ENCODE results near the gene CDRT4.
"Not testable (repeated sequence)": the region's sequence is repeated elsewhere in the genome, so short reads cannot be mapped to it uniquely, and the experiment has no call there.

Gene CDRT4

GRCh38 chr17:15456972-15457722 is 10.3 kb downstream of the CDRT4 start:
- DNase-seq (ENCODE audit: low read depth) = peak; percentile 92

- no peak for DNase-seq (ENCODE audit: low read depth)
Observed at GRCh38 chr17:15456496-15456895, 10.9 kb downstream of the CDRT4 start.

DNA sequence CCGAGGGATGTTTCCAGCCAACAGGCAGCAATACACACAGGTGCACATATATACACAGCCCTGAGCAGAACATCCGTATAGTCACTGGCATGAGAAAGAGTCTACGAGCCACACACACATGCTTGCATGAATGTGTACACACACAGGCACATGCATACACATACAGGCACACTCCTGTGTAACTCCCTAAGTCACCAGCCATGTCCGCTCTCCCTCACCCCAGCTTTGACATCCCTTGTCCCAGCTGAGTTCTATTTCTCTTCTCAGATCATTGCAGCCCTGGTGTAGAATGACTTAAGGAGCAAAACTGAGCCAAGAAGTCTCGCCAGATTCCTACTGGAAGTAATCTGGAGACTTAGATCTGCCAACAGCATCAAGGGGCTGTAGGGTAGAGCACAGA is 13.1 kb downstream of the CDRT4 start:
- no peak for DNase-seq (ENCODE audit: low read depth)

- DNase-seq (ENCODE audit: low read depth) = no peak
Observed at GRCh38 chr17:15453782-15454181, 13.6 kb downstream of the CDRT4 start.

- DNase-seq (ENCODE audit: low read depth) = no peak
Observed at GRCh38 chr17:15453246-15453645, 14.2 kb downstream of the CDRT4 start.

DNA sequence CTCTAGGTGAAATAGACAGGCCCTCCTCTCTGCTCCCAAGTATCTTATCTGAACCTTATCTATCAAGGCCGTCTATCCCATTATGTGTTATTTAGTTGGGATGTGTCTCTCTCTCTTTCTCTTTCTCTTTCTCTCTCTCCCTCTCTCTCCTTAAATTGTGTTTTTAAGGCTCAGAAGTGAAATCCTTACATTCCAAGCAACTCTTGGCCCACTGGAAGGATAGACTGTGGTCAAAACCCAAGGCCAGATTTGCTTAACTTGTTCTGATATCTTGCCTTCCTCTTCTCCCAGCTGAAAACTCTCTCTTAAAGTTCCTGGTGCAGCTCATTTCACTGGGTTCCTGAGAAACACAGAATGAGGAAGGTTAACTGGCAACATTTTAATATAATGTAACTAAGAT is 14.7 kb downstream of the CDRT4 start:
- no peak for DNase-seq (ENCODE audit: low read depth)

DNA sequence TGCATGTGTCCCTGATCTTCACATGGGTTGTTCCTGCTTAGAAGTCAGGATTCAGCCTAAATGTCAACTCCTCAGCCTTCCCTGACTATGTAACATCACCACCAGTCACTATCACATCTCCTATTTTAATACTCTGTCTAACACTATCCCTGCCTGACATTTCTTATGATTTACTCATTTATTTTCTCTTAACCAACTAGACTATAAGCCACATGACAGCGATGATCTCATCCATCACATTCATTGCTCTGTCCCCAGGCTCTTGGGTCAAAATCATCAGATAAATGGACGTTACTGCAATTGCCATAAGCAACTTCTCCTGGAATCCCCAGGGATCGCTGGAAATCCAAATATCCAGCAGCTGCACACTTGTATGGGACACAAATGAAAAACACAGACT is 15.7 kb downstream of the CDRT4 start:
- DNase-seq (ENCODE audit: low read depth) = no peak

DNA sequence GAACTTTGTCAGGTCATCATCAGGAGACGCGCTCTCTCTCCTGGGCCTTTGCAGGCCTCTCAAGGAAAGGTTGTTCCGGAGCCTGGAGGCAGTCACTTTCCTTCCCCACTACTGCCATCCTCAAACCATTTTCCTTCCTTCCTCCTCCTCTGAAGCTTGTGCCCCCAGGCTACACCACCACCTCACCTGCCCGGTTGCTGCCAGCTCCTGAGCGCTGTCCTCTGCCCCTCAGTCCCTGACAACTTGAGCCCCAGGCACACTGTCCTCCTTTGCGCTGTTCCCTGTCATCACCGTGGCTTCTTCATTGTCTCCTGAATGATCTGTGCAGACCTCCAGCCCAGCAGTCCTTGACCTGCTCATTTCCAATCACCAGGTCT is 18.9 kb downstream of the CDRT4 start:
- no peak for DNase-seq (ENCODE audit: low read depth)

GRCh38 chr17:15447928-15448579 is 19.4 kb downstream of the CDRT4 start:
- no peak for DNase-seq (ENCODE audit: low read depth)

- no peak for DNase-seq (ENCODE audit: low read depth)
Observed at GRCh38 chr17:15446036-15446435, 21.4 kb downstream of the CDRT4 start.

GRCh38 chr17:15444805-15445204 is 22.6 kb downstream of the CDRT4 start:
- DNase-seq (ENCODE audit: low read depth) = no peak

DNA sequence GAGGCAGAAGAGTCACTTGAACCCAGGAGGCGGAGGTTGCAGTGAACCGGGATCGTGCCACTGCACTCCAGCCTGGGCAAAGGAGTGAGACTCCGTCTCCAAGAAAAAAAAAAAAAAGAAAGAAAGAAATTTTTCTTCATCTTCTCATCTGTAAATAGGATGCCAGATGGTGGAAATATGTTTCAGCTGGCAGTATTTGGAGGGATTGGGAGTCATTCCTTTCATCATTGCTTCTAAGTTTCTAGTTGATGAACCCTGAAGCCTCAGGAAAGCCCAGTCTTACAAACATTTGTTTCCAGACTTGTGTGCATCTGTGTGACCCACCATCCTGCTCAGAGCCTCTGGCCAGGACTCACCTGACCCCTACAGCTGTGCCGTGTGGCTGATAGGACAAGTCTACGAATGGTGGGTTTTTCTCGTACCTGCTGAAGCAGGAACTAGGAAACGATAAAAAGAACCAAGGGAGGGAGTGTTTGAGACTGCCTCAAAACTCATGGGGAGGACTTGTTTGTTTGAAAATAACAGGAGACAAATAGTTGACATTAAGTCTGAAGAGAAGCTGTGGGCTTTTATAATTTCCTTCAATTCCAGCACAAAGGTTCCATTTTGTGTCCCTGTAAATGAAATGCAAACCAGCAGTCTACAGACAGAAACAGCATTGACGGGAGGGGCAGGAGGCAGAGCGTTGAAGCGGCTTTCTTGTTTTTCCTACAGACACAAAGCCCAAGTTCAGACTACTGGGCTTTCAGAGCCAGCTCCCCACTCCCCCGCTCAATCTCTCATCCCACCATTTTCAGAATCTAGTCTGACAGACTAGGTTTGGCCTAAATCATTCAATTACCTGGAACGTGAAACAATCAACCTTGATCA is 24.9 kb downstream of the CDRT4 start:
- no peak for DNase-seq (ENCODE audit: low read depth)

GRCh38 chr17:15441315-15441714 is 26.1 kb downstream of the CDRT4 start:
- no peak for DNase-seq (ENCODE audit: low read depth)

- no peak for DNase-seq (ENCODE audit: low read depth)
Observed at GRCh38 chr17:15440347-15440746, 27.1 kb downstream of the CDRT4 start.

- not testable (repeated sequence) for DNase-seq (ENCODE audit: low read depth)
Observed at GRCh38 chr17:15439205-15439985, 28.0 kb downstream of the CDRT4 start.

- DNase-seq (ENCODE audit: low read depth) = no peak
Observed at GRCh38 chr17:15438491-15439105, 28.8 kb downstream of the CDRT4 start.

DNA sequence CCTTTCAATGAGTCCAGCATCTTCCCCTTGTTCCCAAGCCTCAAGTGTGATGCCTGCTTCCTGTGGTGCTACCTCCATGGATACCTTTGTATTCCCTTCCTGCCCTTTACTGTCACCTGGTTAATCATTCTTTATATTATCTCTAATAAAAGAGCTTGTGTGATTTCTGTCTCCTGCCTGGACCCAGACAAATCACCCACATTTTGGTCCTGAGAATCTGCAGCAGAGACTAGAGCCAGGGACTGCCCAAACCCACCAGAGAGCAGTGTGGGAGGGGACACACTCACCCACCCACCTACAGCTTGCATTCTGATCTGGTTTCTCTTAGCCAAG is 30.2 kb downstream of the CDRT4 start:
- no peak for DNase-seq (ENCODE audit: low read depth)

GRCh38 chr17:15436473-15437302 is 30.7 kb downstream of the CDRT4 start:
- DNase-seq (ENCODE audit: low read depth) = peak; percentile 68

GRCh38 chr17:15434956-15435355 is 32.5 kb downstream of the CDRT4 start:
- DNase-seq (ENCODE audit: low read depth) = no peak

GRCh38 chr17:15432807-15433611 is 34.4 kb downstream of the CDRT4 start:
- DNase-seq (ENCODE audit: low read depth) = peak; percentile 46

All from fibroblast of the conjunctiva (primary cell).